GM23248 (cell line): ENCODE results near the gene BRD1. TPM values are rescaled to one million over a fixed set of nuclear protein-coding genes. Genes with fewer than 3 reads are reported as not detected.

Source experiments
- DNase-seq: peaks from one replicate; pipeline ENCODE4 v3.0.0-alpha.2; 2015
- H2AFZ ChIP-seq: fragments of 200-600 bp; sonication (generic); 2 replicates; pipeline ENCODE4 v1.6.1; 2016; ENCODE audit warnings: antibody characterized with exemption
- H3F3A ChIP-seq: fragments of 200-600 bp; sonication (generic); 2 replicates; pipeline ENCODE4 v1.6.1; 2016; ENCODE audit warnings: mild to moderate bottlenecking, antibody characterized with exemption, mixed run types; ENCODE audit not compliant: insufficient read depth
- H3K27ac ChIP-seq: fragments of 200-600 bp; sonication (generic); 2 replicates; pipeline ENCODE4 v1.5.1; 2016; ENCODE audit warnings: mild to moderate bottlenecking
- H3K27me3 ChIP-seq: fragments of 200-600 bp; sonication (generic); replicated peaks from 2 replicates; pipeline ENCODE4 v1.6.1; 2016; ENCODE audit warnings: mild to moderate bottlenecking; ENCODE audit not compliant: insufficient read depth
- H3K36me3 ChIP-seq: fragments of 200-600 bp; sonication (generic); 2 replicates; pipeline ENCODE4 v1.6.1; 2016; ENCODE audit warnings: low read depth, mild to moderate bottlenecking
- H3K4me1 ChIP-seq: fragments of 200-600 bp; sonication (generic); 2 replicates; pipeline ENCODE4 v1.6.1; 2016; ENCODE audit warnings: mild to moderate bottlenecking; ENCODE audit not compliant: insufficient read depth
- H3K4me2 ChIP-seq: fragments of 200-600 bp; sonication (generic); one replicate; pipeline ENCODE4 v1.6.1; 2016; ENCODE audit warnings: mild to moderate bottlenecking; ENCODE audit not compliant: unreplicated experiment
- H3K4me3 ChIP-seq: fragments of 200-600 bp; sonication (generic); 2 replicates; pipeline ENCODE4 v1.5.1; 2016; ENCODE audit warnings: mild to moderate bottlenecking
- H3K79me2 ChIP-seq: fragments of 200-600 bp; sonication (generic); 2 replicates; pipeline ENCODE4 v1.6.1; 2016; ENCODE audit warnings: mild to moderate bottlenecking; ENCODE audit not compliant: insufficient read depth
- H3K9ac ChIP-seq: fragments of 200-600 bp; sonication (generic); 2 replicates; pipeline ENCODE4 v1.6.1; 2016; ENCODE audit warnings: mild to moderate bottlenecking
- H3K9me2 ChIP-seq: fragments of 200-600 bp; sonication (generic); 2 replicates; pipeline ENCODE4 v1.6.1; 2016; ENCODE audit warnings: mixed run types, mild to moderate bottlenecking, moderate library complexity; ENCODE audit not compliant: insufficient read depth
- H3K9me3 ChIP-seq: fragments of 200-600 bp; sonication (generic); one replicate; pipeline ENCODE4 v1.6.1; 2017; ENCODE audit warnings: low read depth
- H4K20me1 ChIP-seq: fragments of 200-600 bp; sonication (generic); 2 replicates; pipeline ENCODE4 v1.6.0; 2016; ENCODE audit not compliant: insufficient read depth
- EZH2 ChIP-seq: fragments of 200-600 bp; sonication (generic); IDR thresholded peaks from 2 replicates; pipeline ENCODE4 v1.6.1; 2018; ENCODE audit warnings: antibody characterized with exemption, mild to moderate bottlenecking; ENCODE audit not compliant: insufficient read depth, poor library complexity, severe bottlenecking
- EZH2phosphoT487 ChIP-seq: fragments of 200-600 bp; sonication (generic); IDR thresholded peaks from 2 replicates; pipeline ENCODE4 v1.6.1; 2018; ENCODE audit warnings: antibody characterized with exemption, moderate library complexity, mild to moderate bottlenecking, low read depth; ENCODE audit not compliant: insufficient read depth
- WGBS, 2 experiments: methylation state at CpG; one replicate each; pipeline ENCODE4 v1.1.6; 2015 to 2017; ENCODE audit warnings: low lambda C conversion rate in 2 of 2, low coverage in 1 of 2; ENCODE audit errors: missing lambda C conversion rate in 2 of 2; 5-methylcytosine and 5-hydroxymethylcytosine counted together
- in situ Hi-C: fragments of 300-500 bp; cut with MboI; formaldehyde crosslinking; loops from 2 replicates; pipeline ENCODE4 v1.15.0; 2020
- polyA plus RNA-seq: library from polyadenylated mRNA; unstranded; fragments of >200 nt; fragmentation: Nextera tagmentation; extraction: Ambion mirVana; gene quantifications from 2 replicates; pipeline ENCODE4 v1.2.1, GENCODE V29; 2016
- total RNA-seq: library from RNA; depleted of rRNA; stranded (reverse); fragments of >200 nt; shearing (Covaris generic); gene quantifications from 2 replicates; pipeline ENCODE4 v1.2.3, GENCODE V29; 2014

The BRD1 gene
- total and polyA plus RNA-seq, 2 experiments from 2014 or later, result 4.5 to 23.1 TPM

- H3K9ac ChIP-seq, result no peak overlapping the region
- no peak overlapping the region for H3K4me3 ChIP-seq
- in situ Hi-C loops, result no loop called here
- DNase-seq, result no peak
- no peaks in the 10 kb centered on the region for H3F3A ChIP-seq
- no peak for TF ChIP-seq EZH2phosphoT487
- no peak for TF ChIP-seq EZH2
- no peaks in the 10 kb centered on the region for H3K4me1 ChIP-seq
- no peak overlapping the region for H2AFZ ChIP-seq
- no peaks in the 10 kb centered on the region for H3K27me3 ChIP-seq
- H3K27ac ChIP-seq, result no peak overlapping the region
- peaks cover 100% of the 10 kb centered on the region for H3K79me2 ChIP-seq
- 0 out of 2 replicates have a peak, but pooled peaks cover 4% of the 10 kb centered on the region for H4K20me1 ChIP-seq
- H3K4me2 ChIP-seq, result no peak overlapping the region
- H3K9me2 ChIP-seq, result no peaks in the 10 kb centered on the region
- peaks cover 12% of the 10 kb centered on the region; the same call in 1 of the 2 replicates for H3K36me3 ChIP-seq
- 50 to 53% methylated on average over 2 of the region's 2 CpGs for WGBS, 2 experiments
- H3K9me3 ChIP-seq, result peaks cover 4% of the 10 kb centered on the region
Observed at GRCh38 chr22:49866134-49866533, 38.5 kb upstream of the BRD1 start.

DNA sequence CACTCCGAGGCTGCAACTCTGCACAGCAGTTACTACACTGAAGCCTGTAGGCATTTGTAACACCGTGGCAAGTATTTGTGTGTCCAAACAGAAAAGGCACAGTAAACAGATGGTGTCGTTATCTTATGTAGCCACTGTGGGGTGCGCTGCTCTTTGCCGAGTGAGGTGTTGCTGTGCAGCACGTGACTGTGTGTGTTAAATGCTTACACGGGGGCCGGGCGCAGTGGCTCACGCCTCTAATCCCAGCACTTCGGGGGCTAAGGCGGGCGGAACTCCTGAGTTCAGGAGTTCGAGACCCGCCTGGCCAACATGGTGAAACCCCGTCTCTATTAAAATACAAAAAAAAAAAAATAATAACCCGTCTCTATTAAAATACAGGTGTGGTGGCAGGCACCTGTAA lies 37.5 kb upstream of the BRD1 start:
- Histone ChIP-seq H3K9ac (no peak overlapping the region), H3K9me3 (peaks cover 4% of the 10 kb centered on the region), H4K20me1 (0 out of 2 replicates have a peak, but pooled peaks cover 4% of the 10 kb centered on the region), H3K4me3 (no peak overlapping the region), H3F3A (no peaks in the 10 kb centered on the region), H3K9me2 (no peaks in the 10 kb centered on the region), H3K36me3 (peaks cover 12% of the 10 kb centered on the region; the same call in 1 of the 2 replicates), H3K79me2 (peaks cover 100% of the 10 kb centered on the region), H3K4me2 (no peak overlapping the region), H2AFZ (no peak overlapping the region), H3K4me1 (no peaks in the 10 kb centered on the region), H3K27ac (no peak overlapping the region), H3K27me3 (no peaks in the 10 kb centered on the region)
- TF ChIP-seq EZH2phosphoT487 (no peak), EZH2 (no peak)
- DNase-seq, result no peak
- in situ Hi-C loops, result no loop called here
- WGBS, 2 experiments, result 93% methylated on average over 16 to 17 of the region's 17 CpGs

GRCh38 chr22:49863931-49864330 lies 36.3 kb upstream of the BRD1 start:
- Histone ChIP-seq H2AFZ (no peak overlapping the region), H3K27me3 (no peaks in the 10 kb centered on the region), H3K4me2 (no peak overlapping the region), H3K4me1 (no peaks in the 10 kb centered on the region), H3K79me2 (peaks cover 100% of the 10 kb centered on the region), H3K9me2 (no peaks in the 10 kb centered on the region), H3K9ac (no peak overlapping the region), H4K20me1 (0 out of 2 replicates have a peak, but pooled peaks cover 4% of the 10 kb centered on the region), H3K9me3 (peaks cover 4% of the 10 kb centered on the region), H3K36me3 (peaks cover 12% of the 10 kb centered on the region; the same call in 1 of the 2 replicates), H3K4me3 (no peak overlapping the region), H3F3A (no peaks in the 10 kb centered on the region), H3K27ac (no peak overlapping the region)
- no peak for DNase-seq
- in situ Hi-C loops, result no loop called here
- 83 to 84% methylated on average over 7 of the region's 7 CpGs for WGBS, 2 experiments
- TF ChIP-seq EZH2 (no peak), EZH2phosphoT487 (no peak)

DNA sequence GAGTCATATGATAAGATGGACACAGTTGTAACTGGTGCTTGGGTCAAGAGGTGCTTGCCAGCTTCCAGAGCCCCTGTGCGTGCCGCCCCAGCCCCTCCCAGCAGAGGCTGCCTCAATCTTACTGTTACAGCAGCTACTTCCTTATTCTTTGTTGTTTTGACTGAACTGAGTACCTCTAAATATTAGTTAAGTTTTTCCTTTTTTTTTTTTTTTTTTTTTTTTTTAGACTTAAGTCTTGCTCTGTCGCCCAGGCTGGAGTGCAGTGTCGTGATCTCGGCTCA lies 34.8 kb upstream of the BRD1 start:
- no peaks in the 10 kb centered on the region for H3K27me3 ChIP-seq
- H3K4me3 ChIP-seq, result no peak overlapping the region
- H3K36me3 ChIP-seq, result peaks cover 5% of the 10 kb centered on the region; the same call in 1 of the 2 replicates
- H3K9me3 ChIP-seq, result peaks cover 4% of the 10 kb centered on the region
- DNase-seq, result no peak
- WGBS, 2 experiments, result 96 to 100% methylated on average over 4 to 5 of the region's 5 CpGs
- in situ Hi-C loops, result no loop called here
- 0 out of 2 replicates have a peak, but pooled peaks cover 4% of the 10 kb centered on the region for H4K20me1 ChIP-seq
- H3K79me2 ChIP-seq, result peaks cover 100% of the 10 kb centered on the region
- no peak overlapping the region for H3K9ac ChIP-seq
- TF ChIP-seq EZH2 (no peak), EZH2phosphoT487 (no peak)
- no peaks in the 10 kb centered on the region for H3K9me2 ChIP-seq
- no peak overlapping the region for H3K4me2 ChIP-seq
- H3K27ac ChIP-seq, result no peak overlapping the region
- no peaks in the 10 kb centered on the region for H3F3A ChIP-seq
- no peak overlapping the region for H2AFZ ChIP-seq
- H3K4me1 ChIP-seq, result no peaks in the 10 kb centered on the region
